Large intestine (tissue), 3 donors: Measurements from ENCODE around the gene CBLB. TPM values are rescaled to one million over a fixed set of nuclear protein-coding genes. Genes with fewer than 3 reads are reported as not detected.

ENCODE experiments used
- DNase-seq, 2 donors: peaks; one replicate each; pipeline versions ENCODE4 v3.0.0 to v3.0.0-alpha.2; 2013
- H3K27ac ChIP-seq: one replicate; pipeline ENCODE4 v1.5.1; 2013; ENCODE audit warnings: low read length
- H3K27me3 ChIP-seq: 2 replicates; pipeline ENCODE4 v1.6.1; 2013; ENCODE audit warnings: low read length; ENCODE audit not compliant: control insufficient read depth, insufficient read depth
- H3K36me3 ChIP-seq: 2 replicates; pipeline ENCODE4 v1.6.1; 2013; ENCODE audit warnings: low read length; ENCODE audit not compliant: control insufficient read depth, insufficient read depth
- H3K4me1 ChIP-seq: one replicate; pipeline ENCODE4 v1.6.1; 2013; ENCODE audit warnings: low read length; ENCODE audit not compliant: control insufficient read depth, insufficient read depth
- H3K4me3 ChIP-seq: one replicate; pipeline ENCODE4 v1.5.1; 2013; ENCODE audit warnings: low read length
- H3K9me3 ChIP-seq: one replicate; pipeline ENCODE4 v1.6.1; 2013; ENCODE audit warnings: mild to moderate bottlenecking, low read depth, low read length, moderate library complexity; ENCODE audit not compliant: control insufficient read depth
- WGBS: methylation state at CpG from one replicate; pipeline ENCODE4 v1.1.5; 2013; ENCODE audit warnings: low lambda C conversion rate; ENCODE audit not compliant: insufficient coverage; 5-methylcytosine and 5-hydroxymethylcytosine counted together
- polyA plus RNA-seq: library from polyadenylated mRNA; unstranded; fragments of 120-200 nt; gene quantifications from one replicate; pipeline ENCODE4 v1.2.1, GENCODE V29; 2013

Gene CBLB
- polyA plus RNA-seq, 1 donor: 34.0 TPM

DNA sequence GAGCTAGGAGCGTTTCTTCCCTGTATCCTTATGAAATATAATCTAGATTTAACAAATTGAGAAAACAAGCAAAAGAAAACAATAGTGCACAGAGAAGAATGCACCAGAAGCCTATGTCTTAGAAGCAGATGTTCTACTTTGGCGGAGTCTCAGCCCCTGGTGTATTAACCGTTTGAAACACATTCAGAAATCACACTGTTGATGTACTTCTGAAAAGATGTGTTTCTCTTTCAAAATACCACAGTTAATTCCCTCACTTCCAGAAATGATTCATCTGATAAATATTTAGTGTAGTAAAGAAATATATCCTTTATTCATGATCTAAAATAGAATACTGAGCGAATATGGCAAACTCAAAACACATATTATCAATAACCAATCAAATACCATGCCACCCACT, 77.7 kb downstream of the CBLB start:
- Histone ChIP-seq H3K4me3 (no peak overlapping the region), H3K27me3 (no peaks in the 10 kb centered on the region), H3K36me3 (no peaks in the 10 kb centered on the region), H3K9me3 (no peaks in the 10 kb centered on the region), H3K4me1 (no peaks in the 10 kb centered on the region), H3K27ac (no peak overlapping the region)
- no peak for DNase-seq
- 85% methylated on average over 2 of the region's 4 CpGs for WGBS

DNA sequence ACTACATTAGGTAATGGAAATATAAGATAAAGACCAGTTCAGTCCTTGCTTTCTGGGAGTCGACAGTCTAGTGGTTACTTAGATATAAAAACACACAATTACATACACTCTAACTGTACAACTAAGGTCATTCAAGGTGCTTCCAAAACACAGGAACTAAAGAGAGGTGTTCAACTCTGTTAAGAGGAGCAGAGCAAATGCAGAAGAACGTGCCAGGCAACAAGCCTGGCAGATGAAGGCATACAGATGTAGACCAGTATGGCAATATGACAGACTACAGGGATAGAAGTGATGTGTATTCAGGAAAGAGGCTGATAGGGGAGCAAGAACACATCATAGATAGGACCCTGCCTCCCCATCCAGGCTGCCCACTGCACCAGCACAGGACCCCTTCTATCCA, 78.3 kb downstream of the CBLB start:
- no peak for DNase-seq
- no CpG with 5 or more reads among the region's 2 CpGs for WGBS
- H3K27ac ChIP-seq: no peak overlapping the region
- no peak overlapping the region for H3K4me3 ChIP-seq
- H3K27me3 ChIP-seq: no peaks in the 10 kb centered on the region
- H3K9me3 ChIP-seq: no peaks in the 10 kb centered on the region
- H3K4me1 ChIP-seq: no peaks in the 10 kb centered on the region
- H3K36me3 ChIP-seq: no peaks in the 10 kb centered on the region

DNA sequence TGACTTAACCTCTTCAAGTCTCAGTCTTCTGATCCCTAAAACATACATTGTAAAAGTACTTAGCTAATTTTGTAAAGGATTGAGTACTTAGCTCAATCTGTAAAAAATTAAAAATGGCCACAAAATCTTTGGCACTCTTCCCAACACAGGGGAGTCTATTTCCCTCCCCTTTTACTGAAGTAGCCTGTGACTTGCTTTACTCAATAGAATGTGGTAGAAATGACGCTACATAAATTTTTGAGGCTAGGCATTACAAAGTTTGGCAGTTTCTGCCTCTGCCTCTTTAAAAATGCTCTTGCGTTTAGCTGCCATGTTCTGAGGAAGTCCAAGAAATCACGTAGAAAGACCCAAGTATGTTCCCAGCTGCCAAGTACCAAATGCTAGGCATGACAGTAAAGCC, 80.2 kb downstream of the CBLB start:
- H3K36me3 ChIP-seq: no peaks in the 10 kb centered on the region
- DNase-seq: no peak
- no CpG with 5 or more reads among the region's 3 CpGs for WGBS
- no peak overlapping the region for H3K4me3 ChIP-seq
- H3K9me3 ChIP-seq: no peaks in the 10 kb centered on the region
- no peak overlapping the region for H3K27ac ChIP-seq
- no peaks in the 10 kb centered on the region for H3K4me1 ChIP-seq
- H3K27me3 ChIP-seq: no peaks in the 10 kb centered on the region

DNA sequence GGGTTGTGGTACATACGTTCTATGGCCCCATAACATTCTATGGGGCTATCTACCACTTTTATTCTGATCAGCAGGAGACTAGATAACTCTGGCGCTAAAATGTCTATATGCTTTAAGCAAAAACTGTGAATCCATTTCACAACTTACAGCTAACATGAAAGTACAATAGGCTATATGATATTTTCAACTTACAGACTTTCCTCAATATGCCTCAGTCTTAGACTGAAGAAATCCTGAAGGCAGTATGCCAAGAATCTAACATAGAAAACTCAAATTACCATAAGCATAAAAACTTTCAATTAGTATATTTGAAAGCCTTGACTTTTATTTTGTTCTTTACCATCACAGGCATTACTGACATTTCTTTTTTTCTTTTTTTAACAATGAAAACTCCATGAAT, 81.4 kb downstream of the CBLB start:
- Histone ChIP-seq H3K9me3 (no peaks in the 10 kb centered on the region), H3K27ac (no peak overlapping the region), H3K4me1 (no peaks in the 10 kb centered on the region), H3K27me3 (no peaks in the 10 kb centered on the region), H3K36me3 (no peaks in the 10 kb centered on the region), H3K4me3 (no peak overlapping the region)
- 74% methylated on average over 2 of the region's 2 CpGs for WGBS
- no peak for DNase-seq

DNA sequence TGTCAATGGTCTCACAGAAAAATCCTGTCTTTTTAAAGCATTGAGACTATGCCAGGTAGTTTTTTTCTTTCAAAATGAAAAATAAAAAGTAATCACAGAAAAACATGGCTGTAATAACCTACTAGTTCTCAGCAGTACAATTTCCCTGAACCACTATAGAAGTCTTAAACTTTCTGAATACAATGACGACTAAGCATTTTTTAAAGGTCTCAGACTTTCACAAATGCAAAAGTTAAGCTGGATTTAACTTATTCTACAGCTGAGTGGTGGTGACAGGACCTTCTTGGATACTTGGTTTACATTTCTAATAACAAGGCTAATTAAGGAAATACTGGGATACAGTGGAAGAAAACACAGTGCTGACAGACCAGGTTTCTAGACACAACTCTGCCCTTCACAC, 81.8 kb downstream of the CBLB start:
- WGBS: no CpG with 5 or more reads among the region's 1 CpG

DNA sequence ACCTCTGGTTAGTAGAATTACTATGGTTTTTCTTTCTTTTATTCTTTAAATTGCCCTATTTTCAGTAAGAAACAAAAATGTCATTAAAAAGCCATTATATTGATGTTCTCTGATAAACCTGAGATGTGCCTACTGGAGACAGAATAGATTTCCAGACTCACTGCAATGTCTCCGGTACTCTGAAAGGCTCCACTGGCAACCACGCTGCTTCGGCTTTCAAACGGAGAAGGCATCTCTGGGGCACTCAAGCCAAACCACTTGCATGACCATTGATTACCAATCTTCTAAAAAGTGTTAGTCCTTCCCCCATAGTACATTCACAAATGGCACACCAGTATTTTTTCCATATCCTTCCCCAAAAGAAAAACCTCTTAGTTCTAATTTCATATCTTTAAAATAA, 82.6 kb downstream of the CBLB start:
- no peak for DNase-seq
- Histone ChIP-seq H3K4me1 (no peaks in the 10 kb centered on the region), H3K36me3 (no peaks in the 10 kb centered on the region), H3K27me3 (no peaks in the 10 kb centered on the region), H3K4me3 (no peak overlapping the region), H3K27ac (no peak overlapping the region), H3K9me3 (no peaks in the 10 kb centered on the region)
- no CpG with 5 or more reads among the region's 4 CpGs for WGBS

More for the DNA sequence above, 81.8 kb downstream of the CBLB start:
- H3K4me1 ChIP-seq: no peaks in the 10 kb centered on the region
- no peak overlapping the region for H3K4me3 ChIP-seq
- no peak for DNase-seq
- H3K27me3 ChIP-seq: no peaks in the 10 kb centered on the region
- no peaks in the 10 kb centered on the region for H3K36me3 ChIP-seq
- H3K27ac ChIP-seq: no peak overlapping the region
- no peaks in the 10 kb centered on the region for H3K9me3 ChIP-seq

DNA sequence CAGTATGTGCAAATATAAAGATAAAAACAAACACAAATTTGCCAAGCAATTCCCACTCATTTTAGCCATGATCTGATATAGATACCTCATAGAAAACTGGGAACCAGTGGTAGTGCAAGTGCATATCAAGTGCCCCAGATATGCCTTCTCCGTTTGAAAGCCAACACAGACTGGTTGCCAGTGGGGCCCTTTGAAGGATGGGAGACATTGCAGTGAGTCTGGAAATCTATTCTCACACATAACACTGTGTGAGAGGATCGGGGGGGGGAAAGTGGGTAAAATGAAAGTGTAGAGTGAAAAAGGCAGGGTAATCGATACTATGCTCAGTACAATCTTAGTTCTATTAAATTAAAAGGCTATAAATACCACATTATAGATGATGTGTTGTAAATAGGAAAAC, 83.0 kb downstream of the CBLB start:
- WGBS: no CpG with 5 or more reads among the region's 3 CpGs
- Histone ChIP-seq H3K27ac (no peak overlapping the region), H3K9me3 (no peaks in the 10 kb centered on the region), H3K4me1 (no peaks in the 10 kb centered on the region), H3K36me3 (no peaks in the 10 kb centered on the region), H3K27me3 (no peaks in the 10 kb centered on the region), H3K4me3 (no peak overlapping the region)
- no peak for DNase-seq

DNA sequence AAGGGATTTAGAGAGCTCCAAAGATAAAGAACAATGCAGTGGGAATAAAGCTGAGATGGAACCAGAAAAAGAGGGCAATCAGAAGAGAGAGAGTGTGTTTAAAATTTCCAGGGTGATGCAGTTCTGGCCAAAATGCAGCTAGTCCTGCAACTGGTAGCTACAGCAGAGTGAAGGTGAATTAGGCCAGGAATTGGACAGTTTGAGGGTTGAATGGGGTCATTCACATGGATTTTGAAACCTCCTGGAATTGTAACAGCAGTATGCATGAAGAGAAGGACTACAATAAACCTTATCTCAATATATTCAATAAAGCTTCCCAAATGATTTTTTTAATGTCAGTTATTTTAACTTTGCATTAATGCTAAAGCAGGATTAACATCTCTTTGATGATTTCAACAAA, 85.2 kb downstream of the CBLB start:
- Histone ChIP-seq H3K4me1 (no peaks in the 10 kb centered on the region), H3K36me3 (no peaks in the 10 kb centered on the region), H3K9me3 (no peaks in the 10 kb centered on the region), H3K27me3 (no peaks in the 10 kb centered on the region), H3K4me3 (no peak overlapping the region), H3K27ac (no peak overlapping the region)
- no peak for DNase-seq

DNA sequence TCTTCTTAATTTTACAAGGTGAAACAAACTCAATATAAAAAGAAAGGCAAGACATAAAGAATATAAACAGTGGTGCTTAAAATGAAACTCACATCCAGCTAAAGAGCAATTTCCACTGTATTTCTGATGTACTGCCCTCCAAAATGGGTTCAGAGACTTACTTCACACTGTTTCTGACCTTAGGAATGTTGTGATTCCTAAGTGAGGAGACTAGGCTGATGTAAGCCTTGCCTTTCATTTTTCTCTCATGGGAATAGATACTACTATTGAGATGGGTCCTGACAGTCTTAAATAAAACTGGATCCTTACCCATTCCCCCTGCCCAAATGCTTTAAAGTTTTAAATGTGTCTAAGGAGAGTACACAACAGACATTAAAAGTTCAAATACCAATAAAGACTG, 86.9 kb downstream of the CBLB start:
- Histone ChIP-seq H3K36me3 (no peaks in the 10 kb centered on the region), H3K27ac (no peak overlapping the region), H3K4me1 (no peaks in the 10 kb centered on the region), H3K27me3 (no peaks in the 10 kb centered on the region), H3K4me3 (no peak overlapping the region), H3K9me3 (no peaks in the 10 kb centered on the region)
- DNase-seq: no peak

DNA sequence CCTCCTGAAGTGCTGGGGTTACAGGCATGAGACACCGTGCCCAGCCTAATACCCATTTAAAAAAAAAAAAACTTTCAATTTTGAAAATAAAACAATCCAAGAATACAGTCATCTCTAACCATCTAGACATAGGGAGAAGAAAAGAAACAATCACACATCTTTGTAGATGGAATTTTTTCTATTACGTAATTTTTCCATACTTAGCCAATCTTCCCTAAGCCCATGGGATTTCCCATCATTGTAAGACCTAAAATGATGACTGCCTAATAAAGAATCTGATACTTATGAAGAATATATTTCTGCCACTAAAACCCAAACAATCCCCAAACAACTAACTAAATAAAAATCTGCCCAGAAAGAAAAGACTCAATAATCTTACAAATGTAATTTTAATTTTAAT, 88.7 kb downstream of the CBLB start:
- Histone ChIP-seq H3K36me3 (peaks cover 2% of the 10 kb centered on the region), H3K27me3 (no peaks in the 10 kb centered on the region), H3K9me3 (no peaks in the 10 kb centered on the region), H3K4me1 (no peaks in the 10 kb centered on the region), H3K4me3 (no peak overlapping the region), H3K27ac (no peak overlapping the region)
- DNase-seq: no peak
- WGBS: no CpG with 5 or more reads among the region's 2 CpGs

DNA sequence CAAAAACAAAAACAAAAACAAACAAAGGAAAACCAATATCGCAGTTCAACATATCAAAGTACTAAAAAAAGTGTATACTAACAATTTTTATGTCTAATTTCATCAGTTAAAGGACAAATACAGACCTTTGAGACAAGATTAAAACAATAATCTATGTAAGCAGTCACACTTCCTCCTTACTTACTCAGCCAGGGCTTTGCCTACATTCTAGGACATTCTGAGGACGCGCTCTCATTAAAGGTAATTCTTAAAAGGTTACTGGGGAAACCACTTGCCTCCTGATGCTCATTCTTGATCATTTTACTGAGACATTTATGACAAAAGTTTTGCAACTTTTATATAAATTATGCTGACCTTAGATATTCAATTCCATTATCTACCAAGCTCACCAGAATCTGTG, 93.4 kb downstream of the CBLB start:
- H3K9me3 ChIP-seq: no peaks in the 10 kb centered on the region
- no peaks in the 10 kb centered on the region for H3K27me3 ChIP-seq
- peaks cover 4% of the 10 kb centered on the region for H3K36me3 ChIP-seq
- H3K27ac ChIP-seq: no peak overlapping the region
- DNase-seq: no peak
- no peak overlapping the region for H3K4me3 ChIP-seq
- 100% methylated on average over 1 of the region's 3 CpGs for WGBS
- no peaks in the 10 kb centered on the region for H3K4me1 ChIP-seq
